ENCODE results near the gene NUP58. TPM values are rescaled to one million over a fixed set of nuclear protein-coding genes. Genes with fewer than 3 reads are reported as not detected.

The NUP58 gene
- total and polyA plus RNA-seq, 10 of the 15 experiments (the other 5 are each of a cell fraction or from before 2014, with no cell fraction given) = 12.1 to 78.0 (median 48.9) TPM

DNA sequence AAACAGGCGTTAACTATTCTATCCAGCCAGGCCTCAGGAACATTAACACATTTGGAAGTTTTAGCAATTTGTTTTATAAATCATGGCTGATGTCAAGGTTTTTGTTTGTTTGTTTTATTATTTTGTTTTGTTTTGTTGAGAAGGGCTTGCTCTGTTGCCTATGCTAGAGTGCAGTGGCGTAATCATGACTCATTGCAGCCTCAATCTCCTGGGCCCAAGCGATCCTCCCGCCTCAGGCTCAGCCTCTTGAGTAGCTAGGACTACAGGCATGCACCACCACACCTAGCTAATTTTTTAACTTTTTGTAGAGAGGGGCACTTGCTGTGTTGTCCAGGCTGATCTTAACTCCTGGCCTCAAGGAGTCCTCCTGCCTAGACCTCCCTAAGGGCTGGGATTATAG is 28.3 kb downstream of the NUP58 start:
- ATAC-seq = no peak
- Histone ChIP-seq H3K79me2 (ENCODE audit: control insufficient read depth, insufficient read depth, low read length) (no peaks in the 10 kb centered on the region), H3K27ac (ENCODE audit: control insufficient read depth, insufficient read depth) (no peak overlapping the region), H2AFZ (ENCODE audit: control insufficient read depth, low read depth, low read length) (no peak overlapping the region), H4K20me1 (ENCODE audit: control insufficient read depth, insufficient read depth) (no peaks in the 10 kb centered on the region), H3K9me3 (replicated peaks; ENCODE audit: control insufficient read depth, insufficient read depth, low read length) (no peaks in the 10 kb centered on the region), H3K4me3 (no peak overlapping the region), H3K36me3 (ENCODE audit: control insufficient read depth in 2 of 2, insufficient read depth in 2 of 2, low read length in 1 of 2) (peaks cover 3 to 32% of the 10 kb centered on the region in 2 experiments; a peak in 3 of 4 replicates), H3K4me2 (ENCODE audit: control insufficient read depth, insufficient read depth) (no peak overlapping the region), H3K27me3 (replicated peaks in 1 of 2; ENCODE audit: control insufficient read depth in 2 of 2, insufficient read depth in 2 of 2, low read length in 1 of 2) (no peaks in the 10 kb centered on the region), H3K4me1 (ENCODE audit: control insufficient read depth, insufficient read depth, low read length) (no peaks in the 10 kb centered on the region), H3K9ac (ENCODE audit: control insufficient read depth, insufficient read depth, low read length) (no peak overlapping the region)
- no TSS peak for BruUV-seq (replicated peaks)
- POLR2A ChIA-PET = no interaction called here
- DNase-seq (ENCODE audit: low read depth, low spot score) = no peak
- intact Hi-C loops (cut with micrococcal nuclease; ENCODE audit: unreplicated experiment) = no loop called here
- RAD21 ChIA-PET (ENCODE audit: unreplicated experiment) = no interaction called here
- CTCF ChIA-PET = no interaction called here
- in situ Hi-C loops (cut with MboI) = no loop called here
- SMC1A ChIA-PET (ENCODE audit: uncharacterized antibody, unreplicated experiment) = no interaction called here
- WGBS (ENCODE audit: insufficient coverage, insufficient replicate concordance, low lambda C conversion rate, missing lambda C conversion rate) = 100% methylated on average over 4 of the region's 4 CpGs
- no peak for TF ChIP-seq MYC (IDR thresholded peaks at IDR 0.05; ENCODE audit: insufficient read depth, insufficient read length, insufficient replicate concordance, low read length, severe bottlenecking)
- TF ChIP-seq CBX5 (IDR thresholded peaks at IDR 0.05; ENCODE audit: low read depth) = no peak
- no peak for TF ChIP-seq RAD51 (IDR thresholded peaks at IDR 0.05)
- TF ChIP-seq TARDBP (IDR thresholded peaks at IDR 0.05; ENCODE audit: borderline replicate concordance) = no peak
- no peak for TF ChIP-seq MTA2 (IDR thresholded peaks at IDR 0.05; ENCODE audit: low read depth)
- no peak for TF ChIP-seq NRF1 (conservative IDR thresholded peaks at IDR 0.05; ENCODE audit: low read depth, low read length)
- no peak for TF ChIP-seq ZBED1 (IDR thresholded peaks at IDR 0.05; ENCODE audit: borderline replicate concordance)
- TF ChIP-seq CEBPB (IDR thresholded peaks at IDR 0.05; ENCODE audit: borderline replicate concordance in 1 of 2, low read depth in 2 of 2, low read length in 2 of 2) = no peak
- TF ChIP-seq GABPA (IDR thresholded peaks at IDR 0.05; ENCODE audit: low read depth) = no peak
- TF ChIP-seq, protein P1, sequence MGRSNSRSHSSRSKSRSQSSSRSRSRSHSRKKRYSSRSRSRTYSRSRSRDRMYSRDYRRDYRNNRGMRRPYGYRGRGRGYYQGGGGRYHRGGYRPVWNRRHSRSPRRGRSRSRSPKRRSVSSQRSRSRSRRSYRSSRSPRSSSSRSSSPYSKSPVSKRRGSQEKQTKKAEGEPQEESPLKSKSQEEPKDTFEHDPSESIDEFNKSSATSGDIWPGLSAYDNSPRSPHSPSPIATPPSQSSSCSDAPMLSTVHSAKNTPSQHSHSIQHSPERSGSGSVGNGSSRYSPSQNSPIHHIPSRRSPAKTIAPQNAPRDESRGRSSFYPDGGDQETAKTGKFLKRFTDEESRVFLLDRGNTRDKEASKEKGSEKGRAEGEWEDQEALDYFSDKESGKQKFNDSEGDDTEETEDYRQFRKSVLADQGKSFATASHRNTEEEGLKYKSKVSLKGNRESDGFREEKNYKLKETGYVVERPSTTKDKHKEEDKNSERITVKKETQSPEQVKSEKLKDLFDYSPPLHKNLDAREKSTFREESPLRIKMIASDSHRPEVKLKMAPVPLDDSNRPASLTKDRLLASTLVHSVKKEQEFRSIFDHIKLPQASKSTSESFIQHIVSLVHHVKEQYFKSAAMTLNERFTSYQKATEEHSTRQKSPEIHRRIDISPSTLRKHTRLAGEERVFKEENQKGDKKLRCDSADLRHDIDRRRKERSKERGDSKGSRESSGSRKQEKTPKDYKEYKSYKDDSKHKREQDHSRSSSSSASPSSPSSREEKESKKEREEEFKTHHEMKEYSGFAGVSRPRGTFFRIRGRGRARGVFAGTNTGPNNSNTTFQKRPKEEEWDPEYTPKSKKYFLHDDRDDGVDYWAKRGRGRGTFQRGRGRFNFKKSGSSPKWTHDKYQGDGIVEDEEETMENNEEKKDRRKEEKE (IDR thresholded peaks at IDR 0.05) = no peak
- TF ChIP-seq, protein P2, sequence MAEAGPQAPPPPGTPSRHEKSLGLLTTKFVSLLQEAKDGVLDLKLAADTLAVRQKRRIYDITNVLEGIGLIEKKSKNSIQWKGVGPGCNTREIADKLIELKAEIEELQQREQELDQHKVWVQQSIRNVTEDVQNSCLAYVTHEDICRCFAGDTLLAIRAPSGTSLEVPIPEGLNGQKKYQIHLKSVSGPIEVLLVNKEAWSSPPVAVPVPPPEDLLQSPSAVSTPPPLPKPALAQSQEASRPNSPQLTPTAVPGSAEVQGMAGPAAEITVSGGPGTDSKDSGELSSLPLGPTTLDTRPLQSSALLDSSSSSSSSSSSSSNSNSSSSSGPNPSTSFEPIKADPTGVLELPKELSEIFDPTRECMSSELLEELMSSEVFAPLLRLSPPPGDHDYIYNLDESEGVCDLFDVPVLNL (IDR thresholded peaks at IDR 0.05; ENCODE audit: low read depth, low read length) = no peak
- no peak for TF ChIP-seq BCL11A (IDR thresholded peaks at IDR 0.05; ENCODE audit: low read depth, low read length)
- no peak for TF ChIP-seq MXI1 (IDR thresholded peaks at IDR 0.05; ENCODE audit: low read depth, low read length)
- TF ChIP-seq NR2F1 (conservative IDR thresholded peaks at IDR 0.05) = no peak
- TF ChIP-seq ZNF384 (IDR thresholded peaks at IDR 0.05; ENCODE audit: borderline replicate concordance, low read depth, low read length) = no peak
- TF ChIP-seq, protein P3, sequence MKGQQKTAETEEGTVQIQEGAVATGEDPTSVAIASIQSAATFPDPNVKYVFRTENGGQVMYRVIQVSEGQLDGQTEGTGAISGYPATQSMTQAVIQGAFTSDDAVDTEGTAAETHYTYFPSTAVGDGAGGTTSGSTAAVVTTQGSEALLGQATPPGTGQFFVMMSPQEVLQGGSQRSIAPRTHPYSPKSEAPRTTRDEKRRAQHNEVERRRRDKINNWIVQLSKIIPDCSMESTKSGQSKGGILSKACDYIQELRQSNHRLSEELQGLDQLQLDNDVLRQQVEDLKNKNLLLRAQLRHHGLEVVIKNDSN (IDR thresholded peaks at IDR 0.05; ENCODE audit: borderline replicate concordance, extremely low read length, insufficient read depth, low read depth, low read length) = no peak
- no peak for TF ChIP-seq ZNF274 (IDR thresholded peaks at IDR 0.05; ENCODE audit: insufficient read depth, insufficient read length)
- TF ChIP-seq SMAD5 (IDR thresholded peaks at IDR 0.05; ENCODE audit: low read depth) = no peak
- FAIRE-seq = no peak

Data from GM12878 (cell line).